K562 (cell line): ENCODE measurements around the gene BBC3. TPM values are rescaled to one million over a fixed set of nuclear protein-coding genes. Genes with fewer than 3 reads are reported as not detected.

Experiments used
- ARNT ChIP-seq, 2 experiments: fragments of 450-650 bp; IDR thresholded peaks; 2 replicates each; pipeline ENCODE4 v1.6.1; 2016; ENCODE audit warnings: mild to moderate bottlenecking in 1 of 2
- ATF1 ChIP-seq, 2 experiments: fragments of 450-650 bp in 1 of 2; IDR thresholded peaks; 2 replicates each; pipeline ENCODE4 v1.6.1; 2016; ENCODE audit warnings: missing compliant biosample characterization in 1 of 2, missing genetic modification characterization in 1 of 2
- ATF6 ChIP-seq: sonication (generic); formaldehyde crosslinking; IDR thresholded peaks from 2 replicates; pipeline ENCODE4 v1.4.0; 2020; ENCODE audit warnings: mild to moderate bottlenecking, missing genetic modification reagents
- CBX1 ChIP-seq: sonication (generic); IDR thresholded peaks from 2 replicates; pipeline ENCODE4 v1.6.1; 2016; ENCODE audit warnings: antibody characterized with exemption, low read depth, mild to moderate bottlenecking
- CREB3L1 ChIP-seq: fragments of 450-650 bp; IDR thresholded peaks from 2 replicates; pipeline ENCODE4 v1.6.1; 2014; ENCODE audit warnings: low read depth, mild to moderate bottlenecking, moderate library complexity, borderline replicate concordance
- CTBP1 ChIP-seq: fragments of 450-650 bp; IDR thresholded peaks from 2 replicates; pipeline ENCODE4 v1.6.1; 2016; ENCODE audit warnings: borderline replicate concordance
- ID3 ChIP-seq, 2 experiments: fragments of 250-450 bp in 1 of 2; fragments of 450-650 bp in 1 of 2; sonication (Bioruptor Pico) in 1 of 2; IDR thresholded peaks; 2 replicates each; pipeline versions ENCODE4 v1.6.1 to v1.8.0; 2016 to 2021; ENCODE audit warnings: mild to moderate bottlenecking in 2 of 2, moderate library complexity in 2 of 2, missing compliant biosample characterization in 1 of 2, missing genetic modification characterization in 1 of 2
- KLF6 ChIP-seq: fragments of 250-450 bp; sonication (Bioruptor Pico); IDR thresholded peaks from 2 replicates; pipeline ENCODE4 v1.4.0; 2020; ENCODE audit warnings: mild to moderate bottlenecking, moderate library complexity, borderline replicate concordance
- LEF1 ChIP-seq: fragments of 450-650 bp; IDR thresholded peaks from 2 replicates; pipeline ENCODE4 v1.6.1; 2016; ENCODE audit warnings: mild to moderate bottlenecking
- NRF1 ChIP-seq, 2 experiments: fragments of 450-650 bp; IDR thresholded peaks in 1 of 2; conservative IDR thresholded peaks in 1 of 2; 2 replicates each; pipeline ENCODE4 v1.6.1; 2014; ENCODE audit warnings: mild to moderate bottlenecking in 2 of 2
- TGIF2 ChIP-seq: sonication (generic); formaldehyde crosslinking; IDR thresholded peaks from 2 replicates; pipeline ENCODE4 v1.8.1; 2022; ENCODE audit warnings: mild to moderate bottlenecking, missing genetic modification reagents, moderate library complexity
- THRB ChIP-seq: fragments of 450-650 bp; formaldehyde crosslinking; conservative IDR thresholded peaks from 2 replicates; pipeline ENCODE4 v1.4.0; 2022; ENCODE audit warnings: mild to moderate bottlenecking, missing genetic modification characterization
- USF2 ChIP-seq: sonication (generic); formaldehyde crosslinking; IDR thresholded peaks from 2 replicates; pipeline ENCODE4 v1.5.0; 2020; ENCODE audit warnings: missing genetic modification reagents
- ZBTB11 ChIP-seq, 3 experiments: fragments of 200-800 bp in 1 of 3; fragments of 250-450 bp in 1 of 3; fragments of 450-650 bp in 1 of 3; sonication (Bioruptor Pico) in 1 of 3; sonication (Bioruptor generic) in 1 of 3; formaldehyde crosslinking in 1 of 3; IDR thresholded peaks; 2 replicates each; pipeline versions ENCODE4 v1.6.1 to v1.8.0; 2016 to 2022; ENCODE audit warnings: mild to moderate bottlenecking in 2 of 3, missing genetic modification characterization in 2 of 3, missing compliant biosample characterization in 1 of 3, moderate library complexity in 1 of 3
- ZEB2 ChIP-seq: fragments of 450-650 bp; IDR thresholded peaks from 2 replicates; pipeline ENCODE4 v1.6.1; 2016
- ZKSCAN8 ChIP-seq: fragments of 200-800 bp; sonication (Bioruptor generic); IDR thresholded peaks from 2 replicates; pipeline ENCODE4 v1.6.1; 2016; ENCODE audit warnings: missing genetic modification characterization, missing compliant biosample characterization
- polyA plus RNA-seq, 8 experiments: library from polyadenylated mRNA; depleted of rRNA in 4 of 8; stranded (reverse) in 5 of 8; unstranded in 3 of 8; fragments of >200 nt; fragmentation: Nextera tagmentation in 2 of 8; fragmentation: Illumina TruSeq in 1 of 8; extraction: Ambion mirVana in 2 of 8; extraction: Trizol in 1 of 8; gene quantifications; 2 replicates each; pipeline versions ENCODE4 v1.2.1 to v1.2.3, GENCODE V29; 2011 to 2014; ENCODE audit warnings: inconsistent platforms in 1 of 8, missing spikeins in 1 of 8
- total RNA-seq, 7 experiments: library from RNA; depleted of rRNA in 6 of 7; stranded (reverse); fragments of >200 nt in 6 of 7; fragmentation: Illumina TruSeq in 2 of 7; extraction: Trizol in 2 of 7; gene quantifications; 2 replicates each; pipeline versions ENCODE4 v1.2.1 to v1.2.3, GENCODE V29; 2011 to 2021; ENCODE audit warnings: low replicate concordance in 1 of 7

BBC3 gene
- total and polyA plus RNA-seq, 9 of the 15 experiments (the other 6 are each of a cell fraction or from before 2014, with no cell fraction given): 0.15 to 30.7 (median 4.8) TPM

GRCh38 chr19:47243776-47244547, 13.0 kb upstream of the BBC3 start (continued):
- peak; percentile 98 for TF ChIP-seq THRB (CRISPR knock-in tag)
- TF ChIP-seq USF2 (CRISPR knock-in tag): no peak
- TF ChIP-seq KLF6 (CRISPR knock-in tag): peak; percentile 7; the same call in 1 of the 2 replicates
- TF ChIP-seq LEF1: peak; percentile 81
- TF ChIP-seq ZEB2: no peak
- peak; percentile 69 to 86 for TF ChIP-seq ARNT (IDR thresholded peaks at IDR 0.05)
- TF ChIP-seq TGIF2 (CRISPR knock-in tag): no peak
- TF ChIP-seq ATF6 (CRISPR knock-in tag): no peak
- TF ChIP-seq ID3 (CRISPR knock-in tag; IDR thresholded peaks at IDR 0.05): no peak
- TF ChIP-seq ID3 (tag; IDR thresholded peaks at IDR 0.05): peak; percentile 16; the same call in 1 of the 2 replicates
- TF ChIP-seq CBX1: peak; percentile 98
- TF ChIP-seq NRF1 (conservative IDR thresholded peaks at IDR 0.05 in 1 of 2, IDR thresholded peaks at IDR 0.05 in 1 of 2): peak; percentile 57 to 64
- TF ChIP-seq CREB3L1: peak; percentile 89; the same call in 1 of the 2 replicates
- peak; percentile 93; the same call in 1 of the 2 replicates for TF ChIP-seq CTBP1
- peak in 1 of 3 experiments; percentile 90; a peak in 2 of 6 replicates for TF ChIP-seq ZBTB11 (CRISPR knock-in tag; IDR thresholded peaks at IDR 0.05)
- no peak for TF ChIP-seq ATF1 (CRISPR knock-in tag; IDR thresholded peaks at IDR 0.05)
- peak; percentile 84 for TF ChIP-seq ATF1 (tag; IDR thresholded peaks at IDR 0.05)
- TF ChIP-seq ZKSCAN8: no peak
